HG03196 (cell line): Measurements from ENCODE around the gene PACSIN1.
"Not testable (repeated sequence)": the region's sequence is repeated elsewhere in the genome, so short reads cannot be mapped to it uniquely, and the experiment has no call there.

Source experiments
- ATAC-seq: cut with Tn5 transposase; IDR thresholded peaks from one replicate; pipeline ENCODE4 v1.9.1; 2021; ENCODE audit not compliant: unreplicated experiment

Gene PACSIN1

GRCh38 chr6:34457742-34458735 is 7.8 kb upstream of the PACSIN1 start:
- no peak for ATAC-seq

- ATAC-seq = no peak
Observed at GRCh38 chr6:34459899-34460593, 5.8 kb upstream of the PACSIN1 start.

GRCh38 chr6:34460796-34461507 is 4.9 kb upstream of the PACSIN1 start:
- ATAC-seq = no peak

- no peak for ATAC-seq
Observed at GRCh38 chr6:34462010-34462409, 3.9 kb upstream of the PACSIN1 start.

GRCh38 chr6:34462551-34462971 is 3.3 kb upstream of the PACSIN1 start:
- no peak for ATAC-seq

- ATAC-seq = no peak
Observed at GRCh38 chr6:34463299-34463698, 2.6 kb upstream of the PACSIN1 start.

- no peak for ATAC-seq
Observed at GRCh38 chr6:34463849-34464248, 2.0 kb upstream of the PACSIN1 start.

- ATAC-seq = no peak
Observed at GRCh38 chr6:34466242-34467185, 638 bp downstream of the PACSIN1 start.

- ATAC-seq = no peak
Observed at GRCh38 chr6:34468378-34468892, 2.6 kb downstream of the PACSIN1 start.

GRCh38 chr6:34469499-34469898 is 3.6 kb downstream of the PACSIN1 start:
- no peak for ATAC-seq

GRCh38 chr6:34472425-34472824 is 6.5 kb downstream of the PACSIN1 start:
- no peak for ATAC-seq

GRCh38 chr6:34473967-34474366 is 8.1 kb downstream of the PACSIN1 start:
- ATAC-seq = no peak

- no peak for ATAC-seq
Observed at GRCh38 chr6:34474754-34475153, 8.9 kb downstream of the PACSIN1 start.

GRCh38 chr6:34475238-34475682 is 9.4 kb downstream of the PACSIN1 start:
- no peak for ATAC-seq

GRCh38 chr6:34475767-34476328 is 10.0 kb downstream of the PACSIN1 start:
- ATAC-seq = no peak

- ATAC-seq = no peak
Observed at GRCh38 chr6:34476447-34476846, 10.6 kb downstream of the PACSIN1 start.

GRCh38 chr6:34476921-34477320 is 11.0 kb downstream of the PACSIN1 start:
- no peak for ATAC-seq

- no peak for ATAC-seq
Observed at GRCh38 chr6:34478796-34479195, 12.9 kb downstream of the PACSIN1 start.

GRCh38 chr6:34483781-34484180 is 17.9 kb downstream of the PACSIN1 start:
- ATAC-seq = not testable (repeated sequence)

GRCh38 chr6:34484391-34484790 is 18.5 kb downstream of the PACSIN1 start:
- ATAC-seq = no peak
